Endothelial cell of umbilical vein (primary cell): ENCODE data around the gene SLC41A3.

Source experiments
- EZH2 ChIP-seq: IDR thresholded peaks from 2 replicates; pipeline ENCODE4 v1.6.1; 2012; ENCODE audit warnings: borderline replicate concordance, low read depth, mild to moderate bottlenecking, moderate library complexity, low read length, inconsistent platforms; ENCODE audit not compliant: severe bottlenecking
- FOS ChIP-seq: IDR thresholded peaks from 2 replicates; pipeline ENCODE4 v1.6.1; 2011; ENCODE audit warnings: mild to moderate bottlenecking, low read length, moderate library complexity, borderline replicate concordance; ENCODE audit not compliant: insufficient read depth
- GATA2 ChIP-seq: IDR thresholded peaks from 2 replicates; pipeline ENCODE4 v1.7.0; 2011; ENCODE audit warnings: low read depth, mild to moderate bottlenecking, moderate library complexity, mixed read lengths, low read length; ENCODE audit not compliant: insufficient read length, insufficient read depth
- MYC ChIP-seq: IDR thresholded peaks from one replicate; pipeline ENCODE4 v1.6.1; 2011; ENCODE audit warnings: mild to moderate bottlenecking, low read depth, low read length
- POLR2A ChIP-seq: IDR thresholded peaks from 2 replicates; pipeline ENCODE4 v1.6.1; 2012; ENCODE audit warnings: low read depth, mild to moderate bottlenecking, control low read depth, low read length
- TF ChIP-seq, protein P1 (sequence below), 2 donors: IDR thresholded peaks; 1 replicate in 1 of 2; 2 replicates in 1 of 2; pipeline ENCODE4 v1.5.1; 2011; ENCODE audit warnings: low read length in 2 of 2, mild to moderate bottlenecking in 2 of 2, moderate library complexity in 2 of 2, control low read depth in 1 of 2, inconsistent platforms in 1 of 2, low read depth in 1 of 2; ENCODE audit not compliant: insufficient read depth in 1 of 2; ENCODE audit errors: extremely low read depth in 1 of 2

DNA sequence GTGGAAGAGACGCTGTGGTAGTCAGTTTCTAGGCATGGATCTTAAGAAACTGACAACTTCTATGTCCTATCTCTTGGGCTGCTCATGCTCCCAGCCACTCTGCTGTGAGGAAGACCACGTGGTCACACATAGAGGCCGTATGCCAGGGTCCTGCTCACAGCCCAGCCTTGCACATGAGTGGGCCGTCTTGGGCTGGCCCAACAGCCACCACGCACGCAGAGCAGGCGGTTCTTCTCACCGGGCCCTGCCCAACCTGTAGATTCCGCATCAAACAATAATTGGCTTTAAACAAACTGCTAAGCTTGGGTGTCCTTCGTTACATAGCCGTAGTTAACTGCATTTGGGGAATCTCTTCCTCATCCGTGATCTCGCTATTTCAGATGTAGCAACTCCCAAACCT, 26.0 kb downstream of the SLC41A3 start:
- TF ChIP-seq, protein P1, sequence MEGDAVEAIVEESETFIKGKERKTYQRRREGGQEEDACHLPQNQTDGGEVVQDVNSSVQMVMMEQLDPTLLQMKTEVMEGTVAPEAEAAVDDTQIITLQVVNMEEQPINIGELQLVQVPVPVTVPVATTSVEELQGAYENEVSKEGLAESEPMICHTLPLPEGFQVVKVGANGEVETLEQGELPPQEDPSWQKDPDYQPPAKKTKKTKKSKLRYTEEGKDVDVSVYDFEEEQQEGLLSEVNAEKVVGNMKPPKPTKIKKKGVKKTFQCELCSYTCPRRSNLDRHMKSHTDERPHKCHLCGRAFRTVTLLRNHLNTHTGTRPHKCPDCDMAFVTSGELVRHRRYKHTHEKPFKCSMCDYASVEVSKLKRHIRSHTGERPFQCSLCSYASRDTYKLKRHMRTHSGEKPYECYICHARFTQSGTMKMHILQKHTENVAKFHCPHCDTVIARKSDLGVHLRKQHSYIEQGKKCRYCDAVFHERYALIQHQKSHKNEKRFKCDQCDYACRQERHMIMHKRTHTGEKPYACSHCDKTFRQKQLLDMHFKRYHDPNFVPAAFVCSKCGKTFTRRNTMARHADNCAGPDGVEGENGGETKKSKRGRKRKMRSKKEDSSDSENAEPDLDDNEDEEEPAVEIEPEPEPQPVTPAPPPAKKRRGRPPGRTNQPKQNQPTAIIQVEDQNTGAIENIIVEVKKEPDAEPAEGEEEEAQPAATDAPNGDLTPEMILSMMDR (IDR thresholded peaks at IDR 0.05; ENCODE audit: extremely low read depth in 1 of 2, insufficient read depth in 1 of 2, low read depth in 1 of 2, low read length in 2 of 2), result no peak
- no peak for TF ChIP-seq GATA2
- TF ChIP-seq MYC, result no peak
- TF ChIP-seq POLR2A, result no peak
- no peak for TF ChIP-seq EZH2
- TF ChIP-seq FOS, result no peak
